ENCODE measurements around the gene ORAI3.
A peak's percentile ranks its signal among the peaks of the same experiment; 100 is the strongest.

Gene ORAI3

GRCh38 chr16:30947859-30948666 is 805 bp upstream of the ORAI3 start:
- DNase-seq = no peak

GRCh38 chr16:30949650-30950515 is 1.0 kb downstream of the ORAI3 start:
- no peak for DNase-seq

- no peak for DNase-seq
Measured at GRCh38 chr16:30950516-30951065, 1.7 kb downstream of the ORAI3 start.

- DNase-seq = no peak
Measured at GRCh38 chr16:30951193-30951592, 2.3 kb downstream of the ORAI3 start.

GRCh38 chr16:30951750-30952149 is 2.9 kb downstream of the ORAI3 start:
- no peak for DNase-seq

GRCh38 chr16:30953111-30953510 is 4.2 kb downstream of the ORAI3 start:
- no peak for DNase-seq

GRCh38 chr16:30953511-30954124 is 4.8 kb downstream of the ORAI3 start:
- peak; percentile 56 for DNase-seq

- no peak for DNase-seq
Measured at GRCh38 chr16:30954993-30955392, 6.1 kb downstream of the ORAI3 start.

GRCh38 chr16:30956601-30957455 is 8.0 kb downstream of the ORAI3 start:
- DNase-seq = peak; percentile 19

- DNase-seq = peak; percentile 72
Measured at GRCh38 chr16:30957456-30958174, 8.7 kb downstream of the ORAI3 start, which contains the start of gene SETD1A. SETD1A (plus strand) TSS chr16:30957754; CDS start chr16:30958732, 978 bp downstream.

- no peak for DNase-seq
Measured at GRCh38 chr16:30958175-30959079, 9.6 kb downstream of the ORAI3 start.

- DNase-seq = no peak
Measured at GRCh38 chr16:30961384-30961783, 12.5 kb downstream of the ORAI3 start.

GRCh38 chr16:30963925-30964511 is 15.2 kb downstream of the ORAI3 start:
- DNase-seq = no peak

GRCh38 chr16:30964574-30965226 is 15.8 kb downstream of the ORAI3 start:
- no peak for DNase-seq

GRCh38 chr16:30965436-30965835 is 16.6 kb downstream of the ORAI3 start:
- DNase-seq = no peak

GRCh38 chr16:30966033-30966619 is 17.3 kb downstream of the ORAI3 start:
- no peak for DNase-seq

GRCh38 chr16:30967795-30968194 is 18.9 kb downstream of the ORAI3 start:
- DNase-seq = no peak

- no peak for DNase-seq
Measured at GRCh38 chr16:30969246-30969842, 20.5 kb downstream of the ORAI3 start.

GRCh38 chr16:30971298-30971697 is 22.4 kb downstream of the ORAI3 start:
- no peak for DNase-seq

Data from NCI-H2029 treated with DMSO at 0.1 percent for 48 hours (cell line).